ENCODE data around the gene FAM181A.

GRCh38 chr14:93953739-93954515, 26.8 kb downstream of the FAM181A start:
- TF ChIP-seq GATA3 (IDR thresholded peaks at IDR 0.05; ENCODE audit: low read depth, low read length) (no peak), GATA2 (IDR thresholded peaks at IDR 0.05; ENCODE audit: low read depth, low read length) (no peak)
